Stomach (tissue), 4 donors: Measurements from ENCODE around the gene CNTN1.

Source experiments
- POLR2A ChIP-seq, 4 donors: fragments of 450-650 bp; IDR thresholded peaks; one replicate each; pipeline ENCODE4 v1.6.1; 2016; ENCODE audit warnings: antibody characterized with exemption in 4 of 4, control low read depth in 2 of 4, mild to moderate bottlenecking in 1 of 4, moderate library complexity in 1 of 4
- POLR2AphosphoS5 ChIP-seq, 3 donors: sonication (generic); formaldehyde crosslinking; IDR thresholded peaks; one replicate each; pipeline ENCODE4 v1.6.1; 2016; ENCODE audit warnings: antibody characterized with exemption in 3 of 3
- TF ChIP-seq, protein P1 (sequence below), 7 experiments: fragments of 450-650 bp in 4 of 7; fragments of 200-600 bp in 3 of 7; sonication (generic) in 3 of 7; IDR thresholded peaks; one replicate each; pipeline ENCODE4 v1.5.1; 2016 to 2019; ENCODE audit warnings: antibody characterized with exemption in 7 of 7, control low read depth in 2 of 7, mild to moderate bottlenecking in 1 of 7

DNA sequence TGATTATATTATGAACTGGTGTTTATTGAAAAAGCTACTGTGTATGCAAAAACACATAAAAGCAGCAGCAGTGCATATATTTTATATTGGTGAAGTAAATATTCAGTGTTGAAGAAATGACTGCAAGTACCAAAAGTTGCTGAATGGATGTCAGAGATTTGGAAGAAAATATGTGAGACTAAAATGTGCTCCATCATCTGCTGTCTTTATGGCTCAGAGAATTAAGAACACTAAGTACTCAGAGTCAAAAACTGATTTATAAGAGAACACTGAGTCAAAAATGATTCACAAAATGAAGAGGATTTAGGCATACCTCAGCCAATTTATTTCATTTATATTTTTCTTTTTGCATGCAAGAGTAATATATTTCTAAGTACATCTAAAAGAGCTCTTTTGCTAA lies 409.6 kb downstream of the CNTN1 start:
- TF ChIP-seq POLR2A (IDR thresholded peaks at IDR 0.05) (no peak), POLR2AphosphoS5 (IDR thresholded peaks at IDR 0.05) (no peak)
- TF ChIP-seq, protein P1, sequence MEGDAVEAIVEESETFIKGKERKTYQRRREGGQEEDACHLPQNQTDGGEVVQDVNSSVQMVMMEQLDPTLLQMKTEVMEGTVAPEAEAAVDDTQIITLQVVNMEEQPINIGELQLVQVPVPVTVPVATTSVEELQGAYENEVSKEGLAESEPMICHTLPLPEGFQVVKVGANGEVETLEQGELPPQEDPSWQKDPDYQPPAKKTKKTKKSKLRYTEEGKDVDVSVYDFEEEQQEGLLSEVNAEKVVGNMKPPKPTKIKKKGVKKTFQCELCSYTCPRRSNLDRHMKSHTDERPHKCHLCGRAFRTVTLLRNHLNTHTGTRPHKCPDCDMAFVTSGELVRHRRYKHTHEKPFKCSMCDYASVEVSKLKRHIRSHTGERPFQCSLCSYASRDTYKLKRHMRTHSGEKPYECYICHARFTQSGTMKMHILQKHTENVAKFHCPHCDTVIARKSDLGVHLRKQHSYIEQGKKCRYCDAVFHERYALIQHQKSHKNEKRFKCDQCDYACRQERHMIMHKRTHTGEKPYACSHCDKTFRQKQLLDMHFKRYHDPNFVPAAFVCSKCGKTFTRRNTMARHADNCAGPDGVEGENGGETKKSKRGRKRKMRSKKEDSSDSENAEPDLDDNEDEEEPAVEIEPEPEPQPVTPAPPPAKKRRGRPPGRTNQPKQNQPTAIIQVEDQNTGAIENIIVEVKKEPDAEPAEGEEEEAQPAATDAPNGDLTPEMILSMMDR (IDR thresholded peaks at IDR 0.05), result no peak
